CD4-positive, alpha-beta T cell treated with Interleukin-15 for 4 hours (primary cell): ENCODE data around the gene UGT3A2.

Experiments
- DNase-seq: peaks from one replicate; pipeline ENCODE4 v3.0.0-alpha.2; 2020; ENCODE audit warnings: low spot score

Gene UGT3A2

DNA sequence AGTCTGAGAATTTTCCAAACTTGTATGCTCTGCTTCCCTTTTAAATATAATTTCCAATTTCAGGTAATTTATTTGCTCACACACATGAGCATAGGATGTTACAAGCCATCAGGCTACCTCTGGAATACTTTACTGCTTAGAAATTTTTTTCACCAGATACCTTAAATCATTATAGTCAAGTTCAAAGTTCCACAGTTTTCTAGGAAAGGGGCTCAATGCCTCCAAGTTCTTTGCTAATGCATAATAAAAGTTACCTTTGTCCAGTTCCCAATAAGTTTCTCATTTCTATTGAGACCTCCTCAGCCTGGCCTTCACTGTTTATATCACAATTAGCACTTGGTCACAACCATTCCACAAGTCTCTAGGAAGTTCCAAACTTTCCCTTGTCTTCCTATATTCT lies 59.3 kb downstream of the UGT3A2 start:
- DNase-seq: no peak

GRCh38 chr5:36006163-36006562 lies 60.5 kb downstream of the UGT3A2 start:
- DNase-seq: no peak

GRCh38 chr5:36001032-36001431 lies 65.7 kb downstream of the UGT3A2 start:
- no peak for DNase-seq

DNA sequence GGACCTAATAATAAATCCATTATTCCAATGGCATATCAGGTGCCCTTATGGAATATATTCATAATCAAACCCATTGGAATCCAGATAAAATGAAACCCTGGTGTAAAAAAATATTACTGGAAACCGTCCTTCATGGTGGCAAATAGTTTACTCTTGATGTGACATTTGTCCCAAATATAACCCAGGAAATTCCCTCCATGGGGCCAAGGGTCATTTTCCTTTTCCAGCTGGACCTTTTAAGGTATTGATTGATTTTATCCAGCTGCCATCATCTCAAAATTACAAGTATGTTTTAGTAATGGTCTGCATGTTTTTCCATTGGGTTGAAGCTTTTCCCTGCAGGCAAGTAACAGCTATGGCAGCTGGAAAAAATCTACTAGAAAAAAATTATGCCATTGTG lies 67.1 kb downstream of the UGT3A2 start:
- no peak for DNase-seq

- DNase-seq: no peak
Observed at GRCh38 chr5:35996076-35996475, 70.6 kb downstream of the UGT3A2 start.

- no peak for DNase-seq
Observed at GRCh38 chr5:35990941-35991611, 75.6 kb downstream of the UGT3A2 start, which contains the start of gene UGT3A1. Gene UGT3A1, minus strand, starts transcription at chr5:35991390. Its CDS starts 150 bp downstream, at chr5:35991240.

DNA sequence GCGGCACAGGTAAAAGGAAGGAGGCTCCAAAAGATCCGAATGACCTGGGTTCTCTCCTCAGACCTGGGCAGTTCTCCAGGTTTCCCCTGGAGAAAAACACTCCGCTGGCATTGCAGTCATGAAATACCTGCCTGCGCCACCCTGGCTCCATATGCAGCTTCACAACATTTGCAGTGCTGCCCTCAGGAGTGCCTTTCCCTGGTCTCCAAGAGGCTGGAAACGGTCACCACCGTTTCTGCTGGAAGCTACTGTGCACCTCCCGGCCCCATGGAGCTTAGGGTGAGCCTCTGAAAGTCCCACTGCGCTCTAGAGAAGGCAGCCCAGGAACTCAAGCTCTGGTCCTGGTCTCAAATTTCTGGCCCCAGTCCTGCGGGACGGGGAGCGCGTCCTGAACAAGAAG lies 76.2 kb downstream of the UGT3A2 start:
- no peak for DNase-seq

DNA sequence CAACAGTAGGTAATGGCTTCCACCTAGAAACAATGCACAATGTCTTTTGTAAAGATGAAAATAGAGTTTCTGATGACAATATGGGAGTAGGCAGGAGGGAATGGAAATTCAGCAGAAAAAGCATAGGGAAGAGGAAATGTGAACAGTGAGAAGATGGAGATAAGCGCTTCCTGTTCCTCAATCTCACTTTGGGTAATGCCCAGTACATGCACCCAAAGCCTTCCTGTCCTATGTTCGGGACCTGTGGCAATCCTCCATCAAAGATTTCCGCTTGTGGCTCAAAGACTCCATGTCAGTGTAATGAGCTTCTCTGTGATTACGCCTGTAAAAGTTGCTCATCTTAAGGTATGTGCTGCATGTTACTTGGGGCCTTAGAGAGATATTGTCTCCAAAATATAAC lies 78.2 kb downstream of the UGT3A2 start:
- DNase-seq: no peak

DNA sequence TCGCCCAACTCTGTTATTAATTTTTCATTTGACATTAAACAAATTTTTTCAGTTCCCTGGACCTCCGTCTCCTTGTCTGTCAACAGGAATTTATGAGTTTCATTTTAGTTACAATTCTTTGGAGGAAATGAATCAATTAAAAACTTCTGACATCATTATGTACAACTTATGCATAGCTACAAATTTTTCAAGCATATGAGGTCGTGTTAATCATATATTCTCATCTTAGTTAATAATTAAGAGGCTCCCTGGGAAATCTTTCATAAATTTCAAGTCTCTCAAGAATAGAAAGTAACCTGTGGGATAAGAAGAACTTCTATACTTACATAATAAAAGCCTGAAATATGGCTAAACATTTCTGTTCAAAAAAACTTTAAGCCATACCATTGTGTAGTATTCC lies 78.9 kb downstream of the UGT3A2 start:
- no peak for DNase-seq
